Hematopoietic multipotent progenitor cell treated with erythropoietin and hydrocortisone succinate and interleukin-3 and kit ligand, for 6 days (in vitro differentiated cells): Measurements from ENCODE around the gene C5AR1.
"Not testable (repeated sequence)": the region's sequence is repeated elsewhere in the genome, so short reads cannot be mapped to it uniquely, and the experiment has no call there.

Experiments
- DNase-seq: peaks from one replicate; pipeline ENCODE4 v3.0.0-alpha.2; 2015

The C5AR1 gene

GRCh38 chr19:47336765-47337718 lies 27.4 kb downstream of the C5AR1 start:
- peak; percentile 90 for DNase-seq

DNA sequence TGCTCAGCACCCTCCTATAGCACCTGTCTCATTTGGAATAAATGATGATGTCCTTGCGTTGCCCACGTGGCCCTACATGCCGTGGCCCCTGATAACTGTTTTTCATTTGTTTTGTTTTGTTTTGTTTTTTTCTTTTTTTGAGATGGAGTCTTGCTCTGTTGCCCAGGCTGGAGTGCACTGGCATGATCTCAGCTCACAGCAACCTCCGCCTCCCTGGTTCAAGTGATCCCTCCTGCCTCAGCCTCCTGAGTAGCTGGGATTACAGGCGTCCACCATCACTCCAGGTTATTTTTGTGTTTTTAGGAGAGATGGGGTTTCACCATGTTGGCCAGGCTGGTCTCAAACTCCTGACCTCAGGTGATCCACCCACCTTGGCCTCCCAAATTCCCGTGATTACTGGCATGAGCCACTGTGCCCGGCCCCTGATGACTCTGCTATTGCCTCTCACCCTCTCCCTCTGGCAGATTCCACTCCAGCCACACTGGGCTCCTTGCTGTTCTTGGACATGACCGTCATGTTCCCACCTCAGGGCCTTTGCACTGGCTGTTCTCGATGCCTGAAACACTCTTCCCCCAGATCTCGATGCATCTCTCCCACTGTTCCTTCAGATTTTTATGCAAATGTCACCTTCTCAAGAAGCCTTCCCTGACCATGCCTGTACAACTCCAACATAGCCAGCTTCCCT lies 29.7 kb downstream of the C5AR1 start:
- DNase-seq: no peak

- DNase-seq: no peak
Measured at GRCh38 chr19:47340477-47341208, 31.0 kb downstream of the C5AR1 start.

GRCh38 chr19:47341734-47342133 lies 32.1 kb downstream of the C5AR1 start:
- no peak for DNase-seq

- no peak for DNase-seq
Measured at GRCh38 chr19:47343194-47343802, 33.6 kb downstream of the C5AR1 start.

GRCh38 chr19:47344425-47344824 lies 34.8 kb downstream of the C5AR1 start:
- DNase-seq: no peak

DNA sequence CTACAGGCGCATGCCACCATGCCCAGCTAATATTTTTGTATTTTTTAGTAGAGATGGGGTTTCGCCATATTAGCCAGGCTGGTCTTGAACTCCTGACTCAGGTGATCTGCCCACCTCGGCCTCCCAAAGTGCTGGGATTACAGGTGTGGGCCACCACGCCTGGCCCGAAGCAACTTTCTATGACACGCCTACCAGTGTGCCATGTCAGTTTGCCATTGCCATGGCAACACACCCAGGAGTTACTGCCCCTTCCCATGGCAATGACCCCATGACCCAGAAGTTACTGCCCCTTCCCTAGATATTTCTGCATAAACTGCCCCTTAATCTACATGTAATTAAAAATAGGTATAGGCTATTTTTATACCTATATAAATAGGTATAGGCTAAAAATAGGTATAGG lies 36.4 kb downstream of the C5AR1 start:
- not testable (repeated sequence) for DNase-seq

- peak; percentile 100 for DNase-seq
Measured at GRCh38 chr19:47348819-47349795, 39.4 kb downstream of the C5AR1 start, which contains the start of gene DHX34. TSS of gene DHX34 (plus strand) at chr19:47349315. CDS start at chr19:47353031, 3,716 bp downstream.

DNA sequence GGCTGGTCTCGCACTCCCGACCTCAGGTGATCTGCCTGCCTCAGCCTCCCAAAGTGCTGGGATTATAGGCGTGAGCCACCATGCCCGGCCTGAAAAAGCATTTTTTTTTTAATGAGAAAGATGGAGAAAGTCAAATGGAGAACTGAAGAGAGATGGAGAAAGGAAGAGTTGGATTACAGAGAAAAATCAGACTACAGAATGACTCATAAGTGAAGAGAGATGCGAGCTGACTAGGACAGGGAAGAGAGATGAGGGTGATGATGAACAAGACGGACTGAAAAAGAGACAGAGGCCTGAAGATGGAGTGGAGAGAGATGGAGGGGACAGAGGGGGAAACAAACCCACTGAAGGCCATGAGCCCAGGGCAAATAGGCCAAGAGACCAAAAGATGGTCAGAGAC lies 41.0 kb downstream of the C5AR1 start:
- no peak for DNase-seq

GRCh38 chr19:47351548-47351947 lies 41.9 kb downstream of the C5AR1 start:
- DNase-seq: peak; percentile 85

DNA sequence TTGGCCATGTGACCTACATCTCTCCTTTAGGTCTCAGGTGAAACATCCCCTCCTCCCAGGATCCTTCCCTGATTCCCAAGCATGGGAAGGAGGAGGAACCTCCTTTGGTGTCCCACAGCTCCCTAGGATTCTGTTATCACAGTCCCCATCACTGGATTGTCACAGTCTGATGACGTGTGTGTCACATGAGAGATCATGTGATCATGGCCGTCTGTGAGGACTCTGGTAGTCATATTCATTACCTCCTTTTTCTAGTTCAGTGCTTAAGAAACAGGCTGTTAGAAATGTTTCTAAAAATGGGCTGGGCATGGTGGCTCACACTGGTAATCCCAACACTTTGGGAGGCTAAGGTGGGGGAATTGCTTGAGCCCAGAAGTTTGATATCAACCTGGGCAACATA lies 42.4 kb downstream of the C5AR1 start:
- peak; percentile 40 for DNase-seq

DNA sequence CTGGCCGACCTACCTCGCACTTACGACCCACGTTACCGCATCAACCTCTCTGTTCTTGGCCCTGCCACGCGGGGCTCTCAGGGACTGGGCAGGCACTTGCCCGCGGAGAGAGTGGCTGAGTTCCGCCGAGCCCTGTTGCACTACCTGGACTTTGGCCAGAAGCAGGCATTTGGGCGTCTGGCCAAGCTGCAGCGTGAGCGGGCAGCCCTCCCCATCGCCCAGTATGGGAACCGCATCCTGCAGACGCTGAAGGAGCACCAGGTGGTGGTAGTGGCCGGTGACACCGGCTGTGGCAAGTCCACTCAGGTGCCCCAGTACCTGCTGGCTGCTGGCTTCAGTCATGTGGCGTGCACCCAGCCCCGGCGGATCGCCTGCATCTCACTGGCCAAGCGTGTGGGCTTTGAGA lies 43.6 kb downstream of the C5AR1 start:
- no peak for DNase-seq

DNA sequence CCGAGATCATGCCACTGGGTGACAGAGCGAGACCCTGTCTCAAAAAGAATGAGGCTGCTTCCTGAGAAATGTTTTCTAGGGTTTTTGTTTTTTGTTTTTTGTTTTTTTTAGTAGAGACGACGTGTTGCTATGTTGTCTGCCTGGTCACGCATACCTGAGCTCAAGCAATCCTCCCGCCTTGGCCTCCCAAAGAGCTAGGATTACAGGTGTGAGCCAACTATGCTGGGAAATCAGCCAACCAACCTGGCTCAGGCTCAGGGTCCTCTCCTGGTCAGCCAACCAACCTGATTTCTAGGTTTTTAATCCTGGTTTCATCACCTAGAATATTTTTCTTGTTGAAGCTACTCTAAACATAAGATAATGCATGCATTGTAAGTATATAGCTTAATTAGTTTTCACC lies 47.2 kb downstream of the C5AR1 start:
- no peak for DNase-seq

DNA sequence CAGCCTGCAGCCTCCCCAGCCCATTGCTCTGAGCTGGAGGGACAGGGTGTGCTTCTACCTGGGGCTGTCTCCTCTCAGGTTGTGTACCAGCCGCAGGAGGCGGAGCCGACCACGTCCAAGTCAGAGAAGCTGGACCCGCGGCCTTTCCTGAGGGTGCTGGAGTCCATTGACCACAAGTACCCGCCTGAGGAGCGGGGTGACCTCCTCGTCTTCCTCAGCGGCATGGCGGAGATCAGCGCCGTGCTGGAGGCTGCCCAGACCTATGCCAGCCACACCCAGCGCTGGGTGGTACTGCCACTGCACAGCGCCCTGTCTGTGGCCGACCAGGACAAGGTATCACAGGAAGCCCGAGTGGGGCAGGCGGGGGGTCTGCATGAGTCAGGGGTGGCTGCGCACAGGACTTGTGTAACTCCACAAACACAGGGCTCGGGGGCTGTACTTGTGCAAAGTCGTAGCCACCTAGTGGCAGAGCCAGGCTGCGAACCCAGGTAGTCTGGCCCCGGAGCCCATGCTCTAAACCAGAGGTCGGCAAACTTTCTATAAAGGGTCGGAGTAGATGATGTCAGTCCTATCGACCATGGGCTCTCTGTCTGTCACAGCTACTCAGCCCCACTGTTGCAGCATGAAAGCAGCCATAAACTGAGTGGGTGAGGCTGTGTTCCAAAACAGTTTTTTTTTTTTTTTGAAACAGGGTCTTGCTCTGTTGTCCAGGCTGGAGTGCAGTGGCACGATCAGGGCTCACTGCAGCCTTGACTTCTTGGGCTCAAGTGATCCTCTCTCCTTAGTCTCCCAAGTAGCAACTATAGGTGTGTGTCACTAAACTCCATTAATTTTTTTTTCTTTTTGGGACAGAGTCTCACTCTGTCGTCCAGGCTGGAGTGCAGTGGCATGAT lies 48.4 kb downstream of the C5AR1 start:
- DNase-seq: peak; percentile 62

DNA sequence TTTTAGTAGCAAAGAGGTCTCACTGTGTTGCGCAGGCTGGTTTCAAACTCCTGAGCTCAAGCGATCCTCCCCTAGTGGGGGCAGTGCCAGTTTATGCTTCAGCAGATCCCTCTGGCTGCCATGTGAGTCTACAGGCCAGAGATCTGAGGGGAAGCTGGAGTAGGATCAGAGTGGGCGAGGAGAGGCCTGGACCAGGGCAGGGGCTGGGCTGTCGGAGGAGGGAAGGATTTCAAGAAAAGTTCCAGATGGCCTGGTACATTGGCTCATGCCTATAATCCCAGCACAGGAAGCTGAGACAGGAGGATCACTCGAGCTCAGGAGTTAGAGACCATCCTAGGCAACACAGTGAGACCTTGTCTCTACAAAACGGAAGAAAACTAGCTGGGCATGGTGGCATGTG lies 49.3 kb downstream of the C5AR1 start:
- DNase-seq: no peak

GRCh38 chr19:47362321-47362720 lies 52.7 kb downstream of the C5AR1 start:
- no peak for DNase-seq

- DNase-seq: peak; percentile 37
Measured at GRCh38 chr19:47363758-47364531, 54.3 kb downstream of the C5AR1 start.

DNA sequence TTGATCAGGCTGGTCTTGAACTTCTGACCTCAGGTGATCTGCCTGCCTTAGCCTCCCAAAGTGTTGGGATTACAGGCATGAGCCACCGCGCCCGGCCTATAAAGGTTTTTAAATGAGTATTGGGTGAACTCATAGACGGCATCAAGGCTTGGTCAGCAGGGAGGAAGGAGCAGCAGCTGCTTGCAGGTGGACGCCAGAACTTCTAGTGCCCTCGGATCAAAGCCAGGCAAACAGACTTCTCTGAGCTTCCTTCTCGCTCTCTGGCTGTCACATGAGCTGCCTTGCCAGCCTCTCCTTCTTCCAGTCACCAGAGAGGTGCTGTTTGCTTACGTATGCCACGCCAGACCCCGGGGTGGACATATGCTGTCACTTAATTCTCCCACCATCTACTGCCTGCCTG lies 55.8 kb downstream of the C5AR1 start:
- not testable (repeated sequence) for DNase-seq

- DNase-seq: peak; percentile 63
Measured at GRCh38 chr19:47370045-47370611, 60.5 kb downstream of the C5AR1 start.
